NT2/D1 (cell line): ENCODE measurements around the gene GLDN.

Experiments
- SUZ12 ChIP-seq: IDR thresholded peaks from 2 replicates; pipeline ENCODE4 v1.6.1; 2011; ENCODE audit not compliant: insufficient read length, insufficient read depth; ENCODE audit errors: extremely low read depth
- YY1 ChIP-seq: IDR thresholded peaks from 2 replicates; pipeline ENCODE4 v1.6.1; 2011; ENCODE audit not compliant: insufficient read length, insufficient read depth

GRCh38 chr15:51390966-51391422 is 49.5 kb downstream of the GLDN start:
- TF ChIP-seq YY1 (no peak), SUZ12 (no peak)
